WTC11 (cell line): ENCODE measurements around the gene FCGBP. TPM values are rescaled to one million over a fixed set of nuclear protein-coding genes. Genes with fewer than 3 reads are reported as not detected.

ENCODE experiments used
- ATAC-seq: fragments of 200-7000 bp; cut with Tn5 transposase; 2 replicates; pipeline ENCODE4 v1.10.0; 2021; ENCODE audit warnings: mild to moderate bottlenecking, moderate library complexity
- CTCF ChIA-PET: fragments of 300-600 bp; sonication (Branson Sonifier 250); formaldehyde crosslinking; loops from one replicate; lab custom pipeline; 2021; ENCODE audit warnings: antibody characterized with exemption; lab: Charles Lee
- POLR2A ChIA-PET: fragments of 350-600 bp; sonication (Branson Sonifier 250); formaldehyde crosslinking; loops from one replicate; lab custom pipeline; 2021; ENCODE audit warnings: antibody characterized with exemption; lab: Charles Lee
- DNase-seq: peaks from one replicate; pipeline ENCODE4 v3.0.0; 2021; ENCODE audit warnings: low spot score
- H3K27ac Mint-ChIP-seq: 2 replicates; pipeline ENCODE4 v1.8.0; 2021; ENCODE audit warnings: mixed read lengths
- H3K27me3 Mint-ChIP-seq: 2 replicates; pipeline ENCODE4 v1.8.0; 2021; ENCODE audit warnings: low read depth, mild to moderate bottlenecking, moderate library complexity, mixed read lengths
- H3K36me3 Mint-ChIP-seq: 2 replicates; pipeline ENCODE4 v1.8.0; 2021; ENCODE audit warnings: mixed read lengths
- H3K4me1 Mint-ChIP-seq: 2 replicates; pipeline ENCODE4 v1.8.0; 2022; ENCODE audit warnings: mixed read lengths
- H3K4me3 Mint-ChIP-seq: 2 replicates; pipeline ENCODE4 v1.8.0; 2021; ENCODE audit warnings: mild to moderate bottlenecking, moderate library complexity, mixed read lengths
- H3K9me3 Mint-ChIP-seq: 2 replicates; pipeline ENCODE4 v1.8.0; 2021; ENCODE audit warnings: mixed read lengths
- ARID4B ChIP-seq: sonication (generic); formaldehyde crosslinking; IDR thresholded peaks from 2 replicates; pipeline ENCODE4 v1.8.0; 2023; ENCODE audit warnings: missing genetic modification reagents, mild to moderate bottlenecking, borderline replicate concordance
- ATF6 ChIP-seq: sonication (generic); formaldehyde crosslinking; IDR thresholded peaks from 2 replicates; pipeline ENCODE4 v1.8.1; 2023; ENCODE audit warnings: mild to moderate bottlenecking, missing genetic modification reagents
- CDX4 ChIP-seq: fragments of 250-450 bp; sonication (Bioruptor Pico); IDR thresholded peaks from 2 replicates; pipeline ENCODE4 v1.9.0; 2021; ENCODE audit warnings: moderate library complexity, mild to moderate bottlenecking, inconsistent platforms, borderline replicate concordance
- CREM ChIP-seq: sonication (generic); formaldehyde crosslinking; IDR thresholded peaks from 2 replicates; pipeline ENCODE4 v1.8.1; 2022; ENCODE audit warnings: mild to moderate bottlenecking, missing genetic modification reagents, moderate library complexity
- E2F1 ChIP-seq: sonication (generic); formaldehyde crosslinking; IDR thresholded peaks from 2 replicates; pipeline ENCODE4 v1.8.0; 2022; ENCODE audit warnings: mild to moderate bottlenecking, missing genetic modification reagents
- E2F5 ChIP-seq: sonication (generic); formaldehyde crosslinking; IDR thresholded peaks from 2 replicates; pipeline ENCODE4 v1.8.1; 2022; ENCODE audit warnings: mild to moderate bottlenecking, moderate library complexity, missing genetic modification reagents
- ELF4 ChIP-seq: sonication (generic); formaldehyde crosslinking; IDR thresholded peaks from 2 replicates; pipeline ENCODE4 v1.8.1; 2022; ENCODE audit warnings: low read depth, mild to moderate bottlenecking, moderate library complexity, missing genetic modification reagents
- EMX1 ChIP-seq: fragments of 250-450 bp; sonication (Bioruptor Pico); IDR thresholded peaks from 2 replicates; pipeline ENCODE4 v1.8.0; 2021; ENCODE audit warnings: mild to moderate bottlenecking
- GRHL2 ChIP-seq: fragments of 250-450 bp; sonication (Bioruptor Pico); IDR thresholded peaks from 2 replicates; pipeline ENCODE4 v1.8.0; 2022; ENCODE audit warnings: mild to moderate bottlenecking, moderate library complexity; ENCODE audit not compliant: insufficient replicate concordance, severe bottlenecking
- GTF2I ChIP-seq: fragments of 250-450 bp; sonication (Bioruptor Pico); conservative IDR thresholded peaks from 2 replicates; pipeline ENCODE4 v1.4.0; 2021; ENCODE audit warnings: mild to moderate bottlenecking
- HMGA2 ChIP-seq: fragments of 250-450 bp; sonication (Bioruptor Pico); IDR thresholded peaks from 2 replicates; pipeline ENCODE4 v1.4.0; 2021; ENCODE audit warnings: mild to moderate bottlenecking, moderate library complexity
- JAZF1 ChIP-seq: fragments of 250-450 bp; sonication (Bioruptor Pico); IDR thresholded peaks from 2 replicates; pipeline ENCODE4 v1.9.0; 2021; ENCODE audit warnings: moderate library complexity, mild to moderate bottlenecking, inconsistent platforms
- KAT7 ChIP-seq: sonication (generic); formaldehyde crosslinking; IDR thresholded peaks from 2 replicates; pipeline ENCODE4 v1.8.1; 2023; ENCODE audit warnings: missing genetic modification reagents, mild to moderate bottlenecking, borderline replicate concordance
- MAX ChIP-seq: sonication (generic); formaldehyde crosslinking; IDR thresholded peaks from 2 replicates; pipeline ENCODE4 v1.8.0; 2022; ENCODE audit warnings: mild to moderate bottlenecking, missing genetic modification reagents
- NR2C2 ChIP-seq: sonication (generic); formaldehyde crosslinking; IDR thresholded peaks from 2 replicates; pipeline ENCODE4 v1.8.0; 2022; ENCODE audit warnings: mild to moderate bottlenecking, missing genetic modification reagents
- RELA ChIP-seq: sonication (generic); formaldehyde crosslinking; IDR thresholded peaks from 2 replicates; pipeline ENCODE4 v1.8.1; 2022; ENCODE audit warnings: missing genetic modification reagents, mild to moderate bottlenecking, borderline replicate concordance
- TCF7 ChIP-seq: sonication (generic); formaldehyde crosslinking; IDR thresholded peaks from 2 replicates; pipeline ENCODE4 v1.8.0; 2022; ENCODE audit warnings: mild to moderate bottlenecking, low read depth, missing genetic modification reagents, moderate library complexity
- TEAD4 ChIP-seq: sonication (generic); formaldehyde crosslinking; IDR thresholded peaks from 2 replicates; pipeline ENCODE4 v1.8.0; 2022; ENCODE audit warnings: mild to moderate bottlenecking, missing genetic modification reagents
- USF2 ChIP-seq: sonication (generic); formaldehyde crosslinking; IDR thresholded peaks from 2 replicates; pipeline ENCODE4 v1.8.1; 2023; ENCODE audit warnings: mild to moderate bottlenecking, missing genetic modification reagents, moderate library complexity
- ZBTB43 ChIP-seq: sonication (generic); formaldehyde crosslinking; IDR thresholded peaks from 2 replicates; pipeline ENCODE4 v1.8.1; 2023; ENCODE audit warnings: mild to moderate bottlenecking, missing genetic modification reagents
- ZNF232 ChIP-seq: sonication (generic); formaldehyde crosslinking; IDR thresholded peaks from 2 replicates; pipeline ENCODE4 v1.8.0; 2022; ENCODE audit warnings: mild to moderate bottlenecking, missing genetic modification reagents
- ZNF317 ChIP-seq: sonication (generic); formaldehyde crosslinking; IDR thresholded peaks from 2 replicates; pipeline ENCODE4 v1.8.1; 2023; ENCODE audit warnings: low read depth, mild to moderate bottlenecking, moderate library complexity, missing genetic modification reagents, borderline replicate concordance
- ZNF512 ChIP-seq: sonication (generic); formaldehyde crosslinking; IDR thresholded peaks from 2 replicates; pipeline ENCODE4 v1.8.1; 2022; ENCODE audit warnings: missing genetic modification reagents, borderline replicate concordance
- ZNF671 ChIP-seq: fragments of 250-450 bp; sonication (Bioruptor Pico); IDR thresholded peaks from 2 replicates; pipeline ENCODE4 v1.8.0; 2021; ENCODE audit warnings: mild to moderate bottlenecking
- total RNA-seq: library from RNA; stranded (reverse); gene quantifications from 3 replicates; pipeline ENCODE4 v1.2.3, GENCODE V29; 2021

Gene FCGBP
- total RNA-seq, 1 experiment from 2014 or later: 2.8 TPM

GRCh38 chr19:39966617-39967016 lies 32.2 kb upstream of the FCGBP start:
- Mint-ChIP-seq H3K9me3 (0 out of 2 replicates have a peak, but pooled peaks cover 4% of the 10 kb centered on the region), H3K4me1 (peaks cover 23% of the 10 kb centered on the region), H3K4me3 (no peak overlapping the region), H3K27me3 (no peaks in the 10 kb centered on the region), H3K36me3 (peaks cover 5% of the 10 kb centered on the region), H3K27ac (no peak overlapping the region)
- POLR2A ChIA-PET: no interaction called here
- TF ChIP-seq TCF7 (CRISPR knock-in tag): no peak
- TF ChIP-seq TEAD4 (CRISPR knock-in tag): no peak
- no peak for TF ChIP-seq ZBTB43 (CRISPR knock-in tag)
- no peak for TF ChIP-seq ATF6 (CRISPR knock-in tag)
- TF ChIP-seq GRHL2 (CRISPR knock-in tag): no peak
- no peak for TF ChIP-seq HMGA2 (CRISPR knock-in tag)
- TF ChIP-seq ZNF317 (CRISPR knock-in tag): no peak
- no peak for TF ChIP-seq ELF4 (CRISPR knock-in tag)
- no peak for TF ChIP-seq ZNF232 (CRISPR knock-in tag)
- TF ChIP-seq E2F1: no peak
- TF ChIP-seq CREM: no peak
- no peak for TF ChIP-seq USF2
- TF ChIP-seq MAX: no peak
- no peak for TF ChIP-seq EMX1
- TF ChIP-seq NR2C2 (CRISPR knock-in tag): no peak
- TF ChIP-seq CDX4 (CRISPR knock-in tag): no peak
- no peak for TF ChIP-seq GTF2I
- CTCF ChIA-PET: interaction anchor here (0.7 kb wide), 1 partner anchor 133 kb away, joined by 4 read pairs; no protein-coding TSS in a partner anchor
- ATAC-seq (no peak), DNase-seq (no peak)

GRCh38 chr19:39963898-39964297 lies 29.5 kb upstream of the FCGBP start:
- 0 out of 2 replicates have a peak, but pooled peaks cover 5% of the 10 kb centered on the region for H3K9me3 Mint-ChIP-seq
- ChIA-PET POLR2A (no interaction called here), CTCF (no interaction called here)
- ATAC-seq (no peak), DNase-seq (no peak)
- H3K4me3 Mint-ChIP-seq: no peak overlapping the region
- H3K4me1 Mint-ChIP-seq: peaks cover 29% of the 10 kb centered on the region
- no peaks in the 10 kb centered on the region for H3K27me3 Mint-ChIP-seq
- H3K27ac Mint-ChIP-seq: no peak overlapping the region
- no peaks in the 10 kb centered on the region for H3K36me3 Mint-ChIP-seq
- TF ChIP-seq KAT7 (CRISPR knock-in tag): no peak
- no peak for TF ChIP-seq E2F5 (CRISPR knock-in tag)
- TF ChIP-seq JAZF1: no peak
- no peak for TF ChIP-seq RELA (CRISPR knock-in tag)
- TF ChIP-seq ZNF512 (CRISPR knock-in tag): no peak
- TF ChIP-seq ARID4B (CRISPR knock-in tag): no peak
- TF ChIP-seq HMGA2 (CRISPR knock-in tag): no peak
- TF ChIP-seq ZNF671 (CRISPR knock-in tag): no peak
